IPS-20b (cell line): ENCODE measurements around the gene ITPR3.

ENCODE experiments used
- H3K27ac ChIP-seq: one replicate; pipeline ENCODE4 v1.5.1; 2013; ENCODE audit warnings: low read length
- H3K27me3 ChIP-seq: 2 replicates; pipeline ENCODE4 v1.6.1; 2013; ENCODE audit warnings: mild to moderate bottlenecking, low read length, inconsistent platforms; ENCODE audit not compliant: insufficient read depth
- H3K36me3 ChIP-seq: 2 replicates; pipeline ENCODE4 v1.6.1; 2013; ENCODE audit warnings: low read depth, mild to moderate bottlenecking, inconsistent platforms, low read length, moderate library complexity; ENCODE audit not compliant: insufficient read depth
- H3K4me1 ChIP-seq: 2 replicates; pipeline ENCODE4 v1.6.1; 2013; ENCODE audit warnings: mild to moderate bottlenecking, control low read depth, inconsistent platforms, low read length, moderate library complexity; ENCODE audit not compliant: insufficient read depth
- H3K4me3 ChIP-seq: 2 replicates; pipeline ENCODE4 v1.5.1; 2013; ENCODE audit warnings: mild to moderate bottlenecking, low read length, inconsistent platforms
- H3K9ac ChIP-seq: 2 replicates; pipeline ENCODE4 v1.6.1; 2013; ENCODE audit warnings: low read depth, mild to moderate bottlenecking, inconsistent platforms, low read length, moderate library complexity
- H3K9me3 ChIP-seq: 2 replicates; pipeline ENCODE4 v1.6.1; 2013; ENCODE audit warnings: mild to moderate bottlenecking, low read depth, low read length, inconsistent platforms; ENCODE audit not compliant: insufficient read depth

The ITPR3 gene

DNA sequence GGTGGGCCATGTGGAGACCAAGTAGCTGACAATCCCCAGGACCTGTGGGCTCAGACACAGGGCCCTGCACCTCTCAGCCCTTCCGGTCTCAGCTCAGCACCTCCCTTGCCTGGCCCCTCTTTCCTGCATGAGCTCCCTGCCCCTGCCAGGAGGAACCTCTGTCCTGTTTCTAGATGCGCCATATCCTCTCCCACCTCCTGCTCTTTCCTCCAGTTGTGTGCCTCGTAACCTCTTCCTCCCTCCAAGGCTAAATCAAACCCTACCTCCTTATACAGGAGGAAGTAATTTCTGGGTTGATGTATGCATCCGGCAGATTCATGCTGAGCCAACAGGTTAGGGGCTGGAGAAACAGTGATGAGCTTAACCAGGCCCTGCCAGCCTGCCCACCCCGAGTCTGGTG is 30.9 kb downstream of the ITPR3 start:
- Histone ChIP-seq H3K27ac (no peak overlapping the region), H3K4me3 (no peak overlapping the region), H3K27me3 (no peaks in the 10 kb centered on the region), H3K9ac (no peak overlapping the region), H3K4me1 (peaks cover 9% of the 10 kb centered on the region; the same call in 1 of the 2 replicates), H3K36me3 (peaks cover 4% of the 10 kb centered on the region; the same call in 1 of the 2 replicates), H3K9me3 (no peaks in the 10 kb centered on the region)

DNA sequence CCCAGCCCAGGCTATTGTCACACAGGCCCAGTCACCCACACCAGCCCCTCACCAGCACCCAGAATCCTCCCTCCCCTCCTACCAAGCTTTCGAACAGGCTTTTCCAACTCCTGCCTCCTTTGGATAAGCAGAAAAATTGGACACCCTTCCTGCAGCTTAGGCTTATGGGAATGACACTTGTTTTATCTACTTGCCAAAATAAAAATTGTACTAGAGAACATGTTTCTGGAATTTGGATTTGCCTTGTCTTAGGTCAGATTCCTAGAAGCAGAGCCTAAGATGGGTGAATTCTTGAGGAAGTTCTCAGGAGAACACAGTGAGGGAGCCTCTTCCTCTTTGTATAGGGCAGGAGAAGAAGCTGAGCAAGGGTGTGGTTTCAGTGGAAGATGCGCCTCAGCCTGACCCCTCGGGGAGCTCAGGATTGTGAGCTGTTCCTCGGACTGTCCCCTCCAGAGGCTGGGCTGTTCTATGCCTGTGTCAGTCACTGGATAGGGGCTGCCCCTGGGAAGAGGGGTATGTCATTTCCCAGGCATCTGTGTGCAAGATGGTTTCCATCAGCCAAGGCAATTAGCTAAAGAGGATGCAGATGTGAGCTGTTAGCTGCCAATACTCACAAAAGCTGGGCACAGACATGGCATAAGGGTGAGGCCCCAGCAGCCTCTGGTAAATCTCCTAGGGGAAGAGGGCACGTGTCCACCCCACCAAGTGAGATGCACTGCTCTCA is 33.9 kb downstream of the ITPR3 start:
- peaks cover 11% of the 10 kb centered on the region; the same call in 1 of the 2 replicates for H3K4me1 ChIP-seq
- no peak overlapping the region for H3K9ac ChIP-seq
- no peak overlapping the region for H3K27ac ChIP-seq
- H3K9me3 ChIP-seq, result no peaks in the 10 kb centered on the region
- no peak overlapping the region for H3K4me3 ChIP-seq
- H3K36me3 ChIP-seq, result 0 out of 2 replicates have a peak, but pooled peaks cover 7% of the 10 kb centered on the region
- no peaks in the 10 kb centered on the region for H3K27me3 ChIP-seq

DNA sequence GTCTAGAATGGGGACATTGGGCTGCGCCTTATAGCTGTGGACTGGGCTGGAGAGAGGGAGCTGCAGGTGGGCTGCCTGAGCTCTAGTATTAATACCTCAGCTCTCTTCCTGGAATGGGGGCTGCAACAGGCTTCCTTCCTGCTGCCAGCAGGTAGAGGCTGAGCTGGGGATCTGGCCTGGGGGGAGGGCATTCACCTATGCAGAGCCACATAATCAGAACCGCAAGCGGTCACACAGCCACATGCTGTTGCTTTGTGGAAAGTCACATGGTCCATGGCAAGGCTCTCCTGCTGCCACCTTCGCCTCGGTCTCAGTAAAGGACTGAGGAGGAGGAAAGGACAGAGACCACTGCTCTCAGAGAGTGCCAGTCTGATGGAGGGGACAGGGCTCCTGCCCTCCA is 35.7 kb downstream of the ITPR3 start:
- Histone ChIP-seq H3K4me3 (peak overlapping the region; percentile 34; the same call in 1 of the 2 replicates), H3K4me1 (peaks cover 11% of the 10 kb centered on the region; the same call in 1 of the 2 replicates), H3K9ac (peak overlapping the region; percentile 64; the same call in 1 of the 2 replicates), H3K27ac (peak overlapping the region; percentile 29), H3K27me3 (no peaks in the 10 kb centered on the region), H3K36me3 (peaks cover 7% of the 10 kb centered on the region; the same call in 1 of the 2 replicates), H3K9me3 (no peaks in the 10 kb centered on the region)

DNA sequence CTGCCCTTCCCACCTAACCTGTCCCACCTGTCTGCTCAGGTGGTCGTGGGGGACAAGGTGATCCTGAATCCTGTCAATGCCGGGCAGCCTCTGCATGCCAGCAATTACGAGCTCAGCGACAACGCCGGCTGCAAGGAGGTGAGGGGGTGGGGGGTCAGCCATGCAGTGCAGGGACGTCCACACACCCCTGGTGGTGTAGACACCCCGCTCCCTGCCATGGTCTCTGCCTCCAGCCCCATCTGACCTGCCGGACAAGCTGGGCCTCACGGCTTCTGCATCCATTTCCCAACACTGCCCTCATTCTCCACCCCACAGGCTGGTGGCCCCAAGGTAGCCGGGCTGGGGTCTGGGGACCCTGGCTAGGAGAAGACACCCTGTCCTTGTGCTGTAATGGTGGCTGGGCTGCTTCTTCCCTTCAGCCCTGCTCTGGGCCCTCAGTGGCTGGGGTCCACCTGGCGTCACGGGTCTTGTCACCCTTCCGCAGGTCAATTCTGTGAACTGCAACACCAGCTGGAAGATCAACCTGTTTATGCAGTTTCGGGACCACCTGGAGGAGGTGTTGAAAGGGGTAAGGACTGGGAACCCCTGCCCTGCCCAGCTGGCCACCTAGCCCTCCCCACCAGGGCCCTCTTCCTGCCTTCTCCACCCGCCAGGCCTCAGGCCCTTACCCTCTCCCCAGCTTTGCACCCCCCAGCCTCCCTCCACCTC is 38.0 kb downstream of the ITPR3 start:
- Histone ChIP-seq H3K4me1 (peaks cover 11% of the 10 kb centered on the region; the same call in 1 of the 2 replicates), H3K9ac (no peak overlapping the region), H3K9me3 (no peaks in the 10 kb centered on the region), H3K4me3 (no peak overlapping the region), H3K27me3 (no peaks in the 10 kb centered on the region), H3K27ac (no peak overlapping the region), H3K36me3 (peaks cover 7% of the 10 kb centered on the region; the same call in 1 of the 2 replicates)

DNA sequence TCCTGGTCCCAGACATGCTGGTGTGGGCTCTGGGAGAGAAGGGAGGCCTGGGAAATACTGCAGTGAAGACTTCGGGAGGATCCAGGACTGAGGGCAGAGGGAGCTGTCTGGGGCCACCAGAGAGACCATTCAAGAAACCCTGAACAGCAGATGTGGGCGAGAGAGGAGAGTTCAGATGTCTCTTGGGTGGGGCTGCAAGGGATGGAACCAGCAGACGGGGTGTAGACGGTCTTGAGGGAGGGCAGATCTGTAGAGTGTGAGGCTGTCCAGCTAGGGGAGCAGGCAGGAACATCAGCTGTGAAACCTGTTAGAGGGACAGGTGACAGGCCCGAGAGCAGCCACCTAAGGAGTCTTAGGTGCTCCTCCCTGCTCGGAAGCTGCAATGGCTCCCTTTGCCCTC is 38.9 kb downstream of the ITPR3 start:
- peaks cover 11% of the 10 kb centered on the region; the same call in 1 of the 2 replicates for H3K4me1 ChIP-seq

DNA sequence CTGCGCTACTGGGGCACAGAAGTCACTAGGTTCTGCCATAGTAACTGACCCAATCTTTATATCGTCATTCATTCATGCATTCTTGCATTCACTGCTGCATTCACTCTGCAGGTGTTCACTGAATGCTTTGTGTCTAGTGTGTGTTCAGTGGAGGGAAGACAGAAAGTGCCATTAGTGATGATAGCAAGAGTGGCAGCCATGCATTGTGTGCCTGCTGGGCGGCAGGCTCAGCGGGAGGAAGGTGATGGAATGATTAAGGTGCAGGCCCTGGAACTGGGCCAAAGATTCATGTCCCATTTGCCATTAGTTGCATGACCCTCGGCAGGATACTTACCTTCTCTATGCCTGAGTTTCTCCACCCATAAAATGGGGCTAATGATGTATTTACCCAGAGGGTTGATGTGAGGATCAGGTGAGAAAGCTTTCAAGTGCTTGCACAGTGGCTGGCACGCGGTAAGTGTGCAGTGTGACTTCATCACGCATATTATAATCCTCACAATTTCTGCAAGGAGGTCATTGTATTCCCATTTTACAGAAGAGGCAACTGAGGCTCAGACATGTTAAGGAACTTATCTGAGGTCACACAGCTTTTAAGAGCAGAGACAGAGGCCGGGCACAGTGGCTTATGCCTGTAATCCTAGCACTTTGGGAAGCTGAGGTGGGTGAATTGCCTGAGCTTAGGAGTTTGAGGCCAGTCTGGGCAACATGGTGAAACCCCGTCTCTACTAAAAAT is 40.1 kb downstream of the ITPR3 start:
- Histone ChIP-seq H3K36me3 (peaks cover 7% of the 10 kb centered on the region; the same call in 1 of the 2 replicates), H3K9ac (no peak overlapping the region), H3K27ac (no peak overlapping the region), H3K4me1 (peaks cover 10% of the 10 kb centered on the region; the same call in 1 of the 2 replicates), H3K9me3 (no peaks in the 10 kb centered on the region), H3K4me3 (no peak overlapping the region), H3K27me3 (no peaks in the 10 kb centered on the region)

More for the DNA sequence above, 38.9 kb downstream of the ITPR3 start:
- H3K36me3 ChIP-seq, result peaks cover 7% of the 10 kb centered on the region; the same call in 1 of the 2 replicates
- H3K27ac ChIP-seq, result no peak overlapping the region
- H3K4me3 ChIP-seq, result no peak overlapping the region
- H3K27me3 ChIP-seq, result no peaks in the 10 kb centered on the region
- no peaks in the 10 kb centered on the region for H3K9me3 ChIP-seq
- H3K9ac ChIP-seq, result no peak overlapping the region

DNA sequence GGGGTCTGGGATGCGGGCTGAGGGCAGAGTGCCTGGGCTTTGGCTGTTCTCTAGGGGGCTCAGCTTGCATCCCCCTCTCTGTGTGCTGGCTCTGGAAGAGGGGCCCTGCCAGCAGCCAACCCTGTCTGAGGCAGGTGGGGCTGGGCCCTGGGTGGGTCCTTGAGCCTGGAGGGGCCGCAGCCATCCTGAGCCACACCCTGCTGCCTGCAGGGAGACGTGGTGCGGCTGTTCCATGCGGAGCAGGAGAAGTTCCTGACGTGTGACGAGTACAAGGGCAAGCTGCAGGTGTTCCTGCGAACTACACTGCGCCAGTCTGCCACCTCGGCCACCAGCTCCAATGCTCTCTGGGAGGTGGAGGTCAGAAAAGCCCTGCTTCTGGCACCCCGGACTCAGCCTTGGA is 41.2 kb downstream of the ITPR3 start:
- H3K9me3 ChIP-seq, result no peaks in the 10 kb centered on the region
- H3K27me3 ChIP-seq, result no peaks in the 10 kb centered on the region
- no peak overlapping the region for H3K27ac ChIP-seq
- peaks cover 1% of the 10 kb centered on the region; the same call in 1 of the 2 replicates for H3K4me1 ChIP-seq
- no peak overlapping the region for H3K4me3 ChIP-seq
- no peak overlapping the region for H3K9ac ChIP-seq
- H3K36me3 ChIP-seq, result peaks cover 14% of the 10 kb centered on the region

DNA sequence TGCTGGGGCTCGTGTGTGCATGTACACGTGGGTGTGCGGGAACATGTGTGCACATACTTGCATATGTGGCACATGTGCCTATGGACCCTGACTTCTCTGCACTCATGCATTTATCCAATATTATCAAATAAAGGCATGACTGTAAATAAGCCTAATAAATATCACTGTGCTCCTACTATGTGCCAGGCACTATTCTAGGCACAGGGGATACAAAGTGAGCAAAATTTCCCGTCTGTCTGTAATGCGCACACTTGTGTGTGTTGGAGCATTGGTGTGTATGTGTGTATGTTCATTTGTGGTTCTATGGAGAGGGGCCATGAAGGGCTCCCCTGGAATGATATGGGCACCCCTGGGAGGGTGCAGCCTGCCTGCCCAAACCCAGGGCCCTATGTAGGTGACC is 41.9 kb downstream of the ITPR3 start:
- Histone ChIP-seq H3K27ac (no peak overlapping the region), H3K27me3 (no peaks in the 10 kb centered on the region), H3K4me3 (no peak overlapping the region), H3K9me3 (no peaks in the 10 kb centered on the region), H3K9ac (no peak overlapping the region), H3K36me3 (peaks cover 19% of the 10 kb centered on the region), H3K4me1 (no peaks in the 10 kb centered on the region)

DNA sequence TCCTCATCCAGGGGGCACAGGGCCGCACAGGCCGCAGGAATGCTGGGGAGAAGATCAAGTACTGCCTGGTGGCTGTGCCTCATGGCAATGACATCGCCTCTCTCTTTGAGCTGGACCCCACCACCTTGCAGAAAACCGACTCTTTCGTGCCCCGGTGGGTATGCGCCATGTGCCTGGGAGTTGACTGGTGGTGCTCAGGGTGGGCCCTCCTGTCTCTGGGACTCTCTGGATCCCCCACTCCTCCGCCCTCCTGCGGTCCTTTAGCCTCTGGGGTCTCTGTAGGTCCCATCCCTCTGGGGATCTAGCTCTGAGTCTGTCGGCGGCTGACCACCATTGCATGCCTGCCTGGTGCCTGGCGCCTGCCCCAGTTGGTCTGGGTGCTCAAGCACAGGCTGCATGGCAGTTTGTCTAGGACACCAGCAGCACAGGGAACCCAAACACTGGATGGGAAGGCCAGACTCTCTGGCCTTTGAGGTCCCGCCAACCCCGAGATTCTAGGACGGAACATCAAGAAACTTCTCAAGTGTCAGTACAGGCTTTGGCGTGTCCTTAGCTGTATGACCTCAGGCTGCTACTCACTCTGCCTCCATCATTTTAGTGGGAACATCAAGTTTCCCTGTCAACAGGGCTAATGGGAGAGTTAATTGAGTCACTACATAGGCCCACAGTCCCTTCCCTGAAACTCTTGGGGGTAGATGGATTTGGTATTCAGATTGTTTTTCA is 42.8 kb downstream of the ITPR3 start:
- Histone ChIP-seq H3K4me3 (no peak overlapping the region), H3K27me3 (no peaks in the 10 kb centered on the region), H3K9ac (no peak overlapping the region), H3K36me3 (peaks cover 21% of the 10 kb centered on the region), H3K27ac (no peak overlapping the region), H3K4me1 (no peaks in the 10 kb centered on the region), H3K9me3 (no peaks in the 10 kb centered on the region)

DNA sequence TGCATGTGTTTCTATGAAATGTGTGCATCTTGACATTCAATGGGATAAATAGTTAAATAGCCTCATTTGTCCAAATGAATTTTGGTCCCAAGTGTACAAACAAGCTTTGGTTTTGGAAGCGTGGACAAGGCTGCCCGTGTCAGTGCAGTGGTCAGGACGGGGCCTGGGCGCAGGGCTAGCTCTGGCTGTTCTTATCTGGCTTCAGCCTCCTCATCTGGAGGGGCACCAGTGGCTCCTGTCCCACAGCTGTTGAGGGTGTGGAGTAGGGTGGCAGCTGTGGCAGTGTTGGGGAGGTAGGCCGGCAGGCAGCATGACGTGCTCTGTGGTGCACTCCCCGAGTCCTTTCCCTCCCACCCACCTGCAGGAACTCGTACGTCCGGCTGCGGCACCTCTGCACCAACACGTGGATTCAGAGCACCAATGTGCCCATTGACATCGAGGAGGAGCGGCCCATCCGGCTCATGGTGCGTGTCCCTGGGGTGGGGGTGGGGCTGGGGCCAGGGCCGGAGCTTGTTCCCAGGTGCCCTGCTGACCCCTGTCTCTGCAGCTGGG is 43.5 kb downstream of the ITPR3 start:
- H3K36me3 ChIP-seq, result peaks cover 28% of the 10 kb centered on the region
- no peak overlapping the region for H3K9ac ChIP-seq

DNA sequence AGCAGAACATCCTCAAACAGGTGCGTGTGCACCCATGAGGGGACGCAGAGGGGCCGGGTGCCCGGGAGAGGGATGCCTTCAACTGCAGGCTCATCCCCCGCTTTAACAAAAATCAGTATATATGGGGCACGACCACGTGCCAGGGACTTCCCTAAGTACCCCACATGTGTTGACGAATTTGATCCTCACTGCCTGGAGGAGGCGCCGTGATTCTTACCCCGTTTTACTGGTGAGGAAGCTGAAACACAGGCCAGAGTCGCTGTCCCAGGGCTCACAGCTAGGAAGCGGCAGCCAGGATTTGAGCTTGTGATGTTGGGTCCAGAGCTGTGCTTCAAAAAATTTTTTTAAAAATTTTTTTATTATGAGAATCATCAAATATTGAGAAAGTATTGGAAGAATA is 44.8 kb downstream of the ITPR3 start:
- Histone ChIP-seq H3K4me1 (no peaks in the 10 kb centered on the region), H3K27ac (no peak overlapping the region), H3K36me3 (peaks cover 35% of the 10 kb centered on the region), H3K9ac (no peak overlapping the region), H3K27me3 (no peaks in the 10 kb centered on the region), H3K9me3 (no peaks in the 10 kb centered on the region), H3K4me3 (no peak overlapping the region)

More for the DNA sequence above, 43.5 kb downstream of the ITPR3 start:
- Histone ChIP-seq H3K4me3 (no peak overlapping the region), H3K9me3 (no peaks in the 10 kb centered on the region), H3K4me1 (no peaks in the 10 kb centered on the region), H3K27ac (no peak overlapping the region), H3K27me3 (no peaks in the 10 kb centered on the region)
